Brain pericyte (primary cell): ENCODE measurements around the gene PBX1.

Experiments used
- DNase-seq: peaks from one replicate; pipeline ENCODE4 v3.0.0-alpha.2; 2012; ENCODE audit warnings: low read depth, low spot score

The PBX1 gene

DNA sequence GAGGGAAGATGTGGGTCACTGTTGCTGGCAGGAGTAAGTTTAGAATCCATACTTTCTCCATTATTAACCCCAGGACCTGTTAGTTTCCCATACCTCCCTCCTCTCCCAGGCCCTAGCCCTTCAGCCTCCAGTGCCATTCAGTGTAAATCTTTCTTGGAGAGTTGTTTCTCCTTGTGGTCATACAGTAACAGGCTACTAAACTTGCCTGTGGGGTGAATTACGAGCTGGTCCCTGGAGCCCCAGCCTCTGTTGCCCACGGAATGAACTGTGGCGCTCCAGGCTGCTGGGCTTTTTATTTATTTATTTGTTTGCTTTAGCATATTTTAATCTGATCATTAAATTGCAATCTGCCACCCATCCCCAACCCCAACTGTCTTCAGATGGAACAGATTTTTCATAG, 305.2 kb downstream of the PBX1 start:
- no peak for DNase-seq

DNA sequence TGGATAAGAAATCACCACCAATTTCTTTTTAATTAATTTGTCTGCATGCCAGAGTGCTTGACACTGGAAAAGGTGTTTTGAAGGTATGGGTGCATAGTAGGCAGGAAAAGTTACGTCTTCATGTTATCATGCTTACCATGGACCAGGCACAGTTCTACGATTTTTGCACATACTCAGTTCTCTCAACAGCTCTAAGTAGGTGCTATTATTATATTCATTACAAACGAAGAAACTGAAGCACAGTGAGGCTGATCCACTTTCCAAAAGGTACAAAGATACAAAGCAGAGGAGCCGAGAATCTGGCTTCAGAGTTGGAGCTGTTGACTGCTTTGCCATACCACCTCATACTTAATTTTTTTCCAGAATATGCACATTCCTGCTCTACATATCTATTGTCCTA, 306.4 kb downstream of the PBX1 start:
- DNase-seq, result no peak

DNA sequence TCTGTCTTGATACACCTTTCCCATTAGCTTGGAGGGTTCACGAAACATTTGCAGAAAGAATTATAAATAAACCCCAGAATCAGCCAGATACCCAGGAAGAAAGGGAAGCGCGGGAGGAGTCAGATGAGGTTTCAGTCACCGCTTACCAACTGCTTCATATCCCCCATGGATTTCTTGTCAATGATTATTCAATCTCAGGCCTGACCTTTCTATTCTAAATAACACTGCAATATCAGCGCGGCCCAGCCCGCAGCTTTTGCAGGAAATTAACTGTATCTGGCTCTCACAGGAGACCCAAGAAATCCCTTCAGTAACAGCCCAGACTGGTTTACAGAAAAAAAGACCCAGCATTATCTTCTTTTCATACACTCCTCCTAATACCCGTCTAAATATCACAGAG, 308.6 kb downstream of the PBX1 start:
- DNase-seq, result no peak

DNA sequence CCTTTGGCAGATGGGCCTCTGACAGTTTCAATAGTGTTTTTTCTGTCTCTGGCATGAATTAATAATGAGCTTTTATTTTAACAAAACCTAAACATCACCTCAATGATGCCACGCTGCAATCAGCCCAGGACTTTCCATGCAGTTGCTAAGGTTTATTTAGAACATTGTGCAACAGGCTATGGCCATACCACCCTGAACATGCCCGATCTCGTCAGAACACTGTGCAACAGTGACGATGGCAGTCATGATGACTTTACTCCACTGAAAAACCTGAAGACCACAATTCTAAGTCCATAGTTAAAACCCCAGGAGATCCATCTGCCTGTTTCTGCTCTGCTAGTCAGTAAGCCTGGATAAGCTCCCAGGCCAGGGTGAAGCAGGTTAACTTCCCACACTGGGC, 310.0 kb downstream of the PBX1 start:
- no peak for DNase-seq

GRCh38 chr1:164875518-164875917, 316.5 kb downstream of the PBX1 start:
- DNase-seq, result no peak

DNA sequence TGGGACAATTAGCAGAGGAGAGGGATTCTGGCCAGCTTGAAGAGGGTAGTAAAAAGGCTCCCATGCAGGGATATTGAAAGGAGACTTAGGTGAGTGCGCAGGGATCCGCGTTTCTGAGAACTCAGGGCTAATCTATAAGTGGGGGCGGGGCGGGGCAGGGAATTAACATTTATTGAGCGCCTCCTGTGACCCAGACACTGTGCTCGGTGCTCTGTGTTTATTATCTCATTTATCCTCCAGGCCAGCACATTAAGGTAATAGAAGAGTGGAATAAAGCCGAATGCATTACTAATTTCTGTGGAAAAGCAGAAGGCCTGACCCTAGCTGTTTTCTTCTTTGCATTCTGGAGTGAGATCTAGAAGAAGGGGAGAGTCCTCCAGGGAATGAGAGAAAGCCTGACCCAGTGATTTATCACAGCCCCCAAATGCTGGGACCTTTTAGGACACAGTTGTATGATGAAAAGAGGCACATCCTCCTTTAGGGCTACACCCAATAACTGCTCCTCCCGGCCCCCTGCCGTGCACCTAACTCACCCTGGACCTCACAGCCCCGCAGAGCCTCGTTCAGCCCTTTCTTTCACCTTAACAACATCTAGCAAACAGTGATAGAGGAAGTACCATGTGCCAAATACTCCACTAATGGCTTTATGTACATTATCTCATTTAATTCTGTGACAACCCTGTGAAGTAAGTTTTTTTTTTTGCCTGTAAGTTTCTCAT, 317.6 kb downstream of the PBX1 start:
- no peak for DNase-seq

DNA sequence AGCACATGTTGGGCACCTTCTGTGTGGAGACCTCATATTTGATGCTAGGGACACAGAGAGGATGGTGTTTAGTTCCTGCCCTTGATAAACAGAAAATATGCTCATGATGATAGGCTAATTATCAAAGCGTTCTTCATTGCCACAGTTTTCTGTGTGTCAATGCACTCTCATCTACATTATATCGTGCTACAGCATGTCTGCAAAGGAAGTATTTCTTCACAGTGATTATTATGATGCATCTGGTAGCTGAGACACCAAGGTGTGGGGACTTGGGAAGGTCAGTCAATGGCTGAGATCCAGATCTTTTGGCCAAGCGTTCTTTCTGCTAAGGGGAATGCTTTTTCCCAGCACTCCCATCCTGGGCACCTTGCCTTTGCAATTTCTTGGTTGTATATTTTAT, 321.2 kb downstream of the PBX1 start:
- DNase-seq, result no peak

- no peak for DNase-seq
These were observed 321.7 kb downstream of the PBX1 start for GRCh38 chr1:164880644-164881043.

- DNase-seq, result no peak
These were observed 326.3 kb downstream of the PBX1 start for GRCh38 chr1:164885311-164885710.

- DNase-seq, result no peak
These were observed 327.1 kb downstream of the PBX1 start for GRCh38 chr1:164886101-164886500.

DNA sequence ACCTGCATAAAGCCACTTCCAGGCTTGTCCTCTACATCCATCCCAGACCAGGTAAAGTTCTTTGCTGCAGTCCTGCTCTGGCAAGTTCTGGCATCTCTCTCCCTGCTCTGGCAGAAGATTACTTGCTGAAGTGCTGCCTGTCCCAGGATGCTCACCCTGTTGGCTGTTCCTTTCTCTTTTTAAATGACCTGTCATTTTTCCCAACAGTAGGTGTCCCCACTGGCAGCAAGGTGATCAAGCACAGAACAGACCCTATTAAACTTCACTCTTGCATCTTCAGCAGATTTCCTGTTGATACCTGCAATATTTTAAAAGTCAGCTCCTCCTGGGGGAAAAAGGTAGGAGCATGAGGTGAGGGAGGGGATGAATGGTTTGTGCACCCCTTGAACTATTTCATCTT, 332.6 kb downstream of the PBX1 start:
- DNase-seq, result no peak

GRCh38 chr1:164895026-164895912, 336.3 kb downstream of the PBX1 start:
- DNase-seq, result no peak

DNA sequence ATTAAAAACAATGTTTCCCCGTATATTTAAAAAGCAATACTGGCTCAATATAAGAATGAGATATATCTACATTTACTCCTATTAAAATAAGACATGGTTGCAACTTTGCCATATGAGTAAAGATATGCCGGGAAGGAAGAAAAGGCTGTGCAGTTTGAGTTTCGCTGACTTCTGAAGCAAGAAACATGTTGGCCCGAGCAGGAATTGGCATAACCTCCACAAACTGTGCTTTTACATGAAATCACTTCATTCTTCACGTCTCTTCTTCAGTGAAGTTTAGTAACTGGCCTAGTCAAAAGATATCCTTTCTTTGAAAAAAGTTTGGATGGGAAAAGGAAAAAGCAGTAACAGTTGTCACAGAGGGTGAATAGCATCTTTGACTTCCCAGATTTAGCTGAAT, 342.0 kb downstream of the PBX1 start:
- DNase-seq, result no peak
